HCT116 (cell line): Measurements from ENCODE around the gene SIGLEC12. TPM values are rescaled to one million over a fixed set of nuclear protein-coding genes. Genes with fewer than 3 reads are reported as not detected.

Experiments used
- ATAC-seq: fragments of 200-7000 bp; cut with Tn5 transposase; 2 replicates; pipeline ENCODE4 v1.9.1; 2020; ENCODE audit warnings: mild to moderate bottlenecking, moderate library complexity
- BruUV-seq: library from RNA; stranded (reverse); fragments of 400-500 nt; replicated peaks from 2 replicates; lab custom pipeline; 2021; lab: Mats Ljungman, UMichigan
- CTCF ChIA-PET: fragments of 300-600 bp; sonication (Branson Sonifier 250); formaldehyde crosslinking; loops from one replicate; lab custom pipeline; 2021; ENCODE audit warnings: antibody characterized with exemption; lab: Charles Lee
- POLR2A ChIA-PET: fragments of 300-600, 350-600 bp; sonication (Branson Sonifier 250); formaldehyde crosslinking; loops from one replicate; lab custom pipeline; 2021; ENCODE audit warnings: antibody characterized with exemption; lab: Charles Lee
- RAD21 ChIA-PET, 2 experiments: fragments of 300-600 bp; sonication (Branson Sonifier 250); formaldehyde crosslinking; loops; one replicate each; lab custom pipeline; 2023; ENCODE audit warnings: low total read pairs in 2 of 2; ENCODE audit not compliant: uncharacterized antibody in 2 of 2, unreplicated experiment in 2 of 2, low non-redundant PET in 1 of 2; lab: Charles Lee
- DNase-seq: peaks from one replicate; pipeline ENCODE4 v3.0.0-alpha.2; 2010; ENCODE audit warnings: low read depth, low spot score
- H2AFZ ChIP-seq: fragments of 200-600 bp; shearing (Covaris generic), sonication (generic); 2 replicates; pipeline ENCODE4 v1.6.1; 2017; ENCODE audit warnings: low read depth, mixed run types, mixed read lengths, antibody characterized with exemption, low read length; ENCODE audit not compliant: poor library complexity, severe bottlenecking
- H3K27ac ChIP-seq: 2 replicates; pipeline ENCODE4 v1.5.1; 2012; ENCODE audit warnings: low read depth, low read length
- H3K27me3 ChIP-seq: fragments of 200-600 bp; sonication (generic); 2 replicates; pipeline ENCODE4 v1.6.1; 2016; ENCODE audit warnings: mixed run types, low read length, mixed read lengths; ENCODE audit not compliant: insufficient read depth
- H3K36me3 ChIP-seq, 2 experiments: fragments of 200-500 bp in 1 of 2; fragments of 200-600 bp in 1 of 2; sonication (Bioruptor generic) in 1 of 2; sonication (generic) in 1 of 2; 2 replicates each; pipeline versions ENCODE4 v1.5.1 to v1.6.1; 2014 to 2016; ENCODE audit warnings: low read length in 2 of 2, inconsistent platforms in 1 of 2, mixed read lengths in 1 of 2, mixed run types in 1 of 2; ENCODE audit not compliant: insufficient read depth in 2 of 2, control insufficient read depth in 1 of 2
- H3K4me1 ChIP-seq, 2 experiments: fragments of 200-600 bp in 1 of 2; sonication (generic) in 1 of 2; 2 replicates each; pipeline versions ENCODE4 v1.5.1 to v1.6.1; 2012 to 2017; ENCODE audit warnings: low read length in 2 of 2, inconsistent platforms in 1 of 2, mild to moderate bottlenecking in 1 of 2, mixed read lengths in 1 of 2, mixed run types in 1 of 2, moderate library complexity in 1 of 2; ENCODE audit not compliant: insufficient read depth in 2 of 2, control insufficient read depth in 1 of 2
- H3K4me2 ChIP-seq: fragments of 200-600 bp; sonication (generic); 2 replicates; pipeline ENCODE4 v1.6.1; 2017; ENCODE audit warnings: mixed run types, low read length, mixed read lengths
- H3K4me3 ChIP-seq, 2 experiments: fragments of 200-600 bp in 1 of 2; sonication (generic) in 1 of 2; replicated peaks in 1 of 2; 2 replicates each; pipeline ENCODE4 v1.5.1; 2011 to 2016; ENCODE audit warnings: low read length in 2 of 2, control low read depth in 1 of 2, low read depth in 1 of 2, mild to moderate bottlenecking in 1 of 2, mixed read lengths in 1 of 2, mixed run types in 1 of 2
- H3K79me2 ChIP-seq: fragments of 200-600 bp; sonication (generic); 2 replicates; pipeline ENCODE4 v1.6.1; 2017; ENCODE audit warnings: mild to moderate bottlenecking, mixed run types, low read length, moderate library complexity, mixed read lengths; ENCODE audit not compliant: insufficient read depth
- H3K9ac ChIP-seq: fragments of 200-600 bp; sonication (generic); 2 replicates; pipeline ENCODE4 v1.6.1; 2016; ENCODE audit warnings: low read length, mixed read lengths
- H3K9me2 ChIP-seq: fragments of 200-600 bp; sonication (generic), shearing (Covaris generic); 2 replicates; pipeline ENCODE4 v1.6.1; 2017; ENCODE audit warnings: mixed run types, mild to moderate bottlenecking, moderate library complexity; ENCODE audit not compliant: insufficient read depth
- H3K9me3 ChIP-seq, 2 experiments: fragments of 200-500 bp in 1 of 2; fragments of 200-600 bp in 1 of 2; sonication (Bioruptor generic) in 1 of 2; sonication (generic) in 1 of 2; 2 replicates each; pipeline ENCODE4 v1.6.1; 2014 to 2017; ENCODE audit warnings: low read length in 2 of 2, mixed read lengths in 2 of 2, inconsistent platforms in 1 of 2, low read depth in 1 of 2, mild to moderate bottlenecking in 1 of 2, mixed run types in 1 of 2, moderate library complexity in 1 of 2; ENCODE audit not compliant: control insufficient read depth in 1 of 2, insufficient read depth in 1 of 2
- H4K20me1 ChIP-seq: fragments of 200-600 bp; sonication (generic), shearing (Covaris generic); 2 replicates; pipeline ENCODE4 v1.6.1; 2017; ENCODE audit warnings: mixed run types, mild to moderate bottlenecking, moderate library complexity; ENCODE audit not compliant: insufficient read depth
- ATF3 ChIP-seq: IDR thresholded peaks from 2 replicates; pipeline ENCODE4 v1.6.1; 2012
- CEBPB ChIP-seq: IDR thresholded peaks from 2 replicates; pipeline ENCODE4 v1.6.1; 2012; ENCODE audit warnings: low read depth
- EZH2 ChIP-seq: fragments of 200-600 bp; sonication (generic); IDR thresholded peaks from 2 replicates; pipeline ENCODE4 v1.6.1; 2017; ENCODE audit warnings: antibody characterized with exemption, mixed run types
- EZH2phosphoT487 ChIP-seq: fragments of 200-600 bp; IDR thresholded peaks from 2 replicates; pipeline ENCODE4 v1.6.1; 2018; ENCODE audit warnings: antibody characterized with exemption, borderline replicate concordance
- POLR2A ChIP-seq: IDR thresholded peaks from 2 replicates; pipeline ENCODE4 v1.7.0; 2011; ENCODE audit warnings: borderline replicate concordance; ENCODE audit not compliant: insufficient read depth, insufficient read length; ENCODE audit errors: extremely low read depth
- POLR2AphosphoS5 ChIP-seq: IDR thresholded peaks from 2 replicates; pipeline ENCODE4 v1.6.1; 2011; ENCODE audit warnings: mild to moderate bottlenecking, low read depth, low read length, moderate library complexity
- SIN3A ChIP-seq: IDR thresholded peaks from 2 replicates; pipeline ENCODE4 v1.6.1; 2012; ENCODE audit warnings: low read depth
- TCF7L2 ChIP-seq: IDR thresholded peaks from 2 replicates; pipeline ENCODE4 v1.7.0; 2011; ENCODE audit warnings: borderline replicate concordance, inconsistent platforms; ENCODE audit not compliant: insufficient read depth, insufficient read length; ENCODE audit errors: extremely low read depth
- YY1 ChIP-seq: IDR thresholded peaks from 2 replicates; pipeline ENCODE4 v1.6.1; 2011; ENCODE audit warnings: low read length, low read depth, moderate library complexity, mild to moderate bottlenecking; ENCODE audit not compliant: insufficient replicate concordance; ENCODE audit errors: extremely low read depth
- ZBTB33 ChIP-seq: IDR thresholded peaks from 2 replicates; pipeline ENCODE4 v1.6.1; 2011; ENCODE audit warnings: mild to moderate bottlenecking, low read length, moderate library complexity; ENCODE audit not compliant: insufficient replicate concordance; ENCODE audit errors: extremely low read depth
- ZFX ChIP-seq: fragments of 450-650 bp; IDR thresholded peaks from 2 replicates; pipeline ENCODE4 v1.6.1; 2017
- ZNF274 ChIP-seq: fragments of 200-500 bp; sonication (Bioruptor generic); IDR thresholded peaks from 2 replicates; pipeline ENCODE4 v1.6.1; 2014; ENCODE audit warnings: mild to moderate bottlenecking, low read depth, low read length, inconsistent platforms
- intact Hi-C: fragments of 100-400 bp; cut with micrococcal nuclease; formaldehyde crosslinking; loops from 2 replicates; pipeline ENCODE4 v1.10.0; 2022
- total RNA-seq: library from RNA; stranded (reverse); gene quantifications from one replicate; pipeline ENCODE4 v1.2.1, GENCODE V29; 2021; ENCODE audit not compliant: unreplicated experiment

The SIGLEC12 gene
- total RNA-seq, 1 experiment from 2014 or later: not detected

GRCh38 chr19:51467864-51468544 lies 33.6 kb downstream of the SIGLEC12 start:
- Histone ChIP-seq H3K9me2 (no peaks in the 10 kb centered on the region), H3K4me2 (no peak overlapping the region), H3K4me3 (no peak overlapping the region), H3K9me3 (no peaks in the 10 kb centered on the region), H3K27me3 (peaks cover 24% of the 10 kb centered on the region), H4K20me1 (no peaks in the 10 kb centered on the region), H3K9ac (no peak overlapping the region), H2AFZ (no peak overlapping the region), H3K36me3 (no peaks in the 10 kb centered on the region), H3K27ac (no peak overlapping the region), H3K4me1 (no peaks in the 10 kb centered on the region), H3K79me2 (no peaks in the 10 kb centered on the region)
- DNase-seq (no peak), ATAC-seq (no peak)
- TF ChIP-seq YY1: no peak
- TF ChIP-seq CEBPB: no peak
- no peak for TF ChIP-seq ZBTB33
- TF ChIP-seq ZNF274: no peak
- no peak for TF ChIP-seq SIN3A
- no peak for TF ChIP-seq EZH2
- no peak for TF ChIP-seq ATF3
- no peak for TF ChIP-seq POLR2A
- TF ChIP-seq TCF7L2: no peak
- TF ChIP-seq POLR2AphosphoS5: no peak
- TF ChIP-seq EZH2phosphoT487: no peak
- TF ChIP-seq ZFX: no peak
- BruUV-seq: no TSS peak
- RAD21 ChIA-PET: no interaction called here
- CTCF ChIA-PET: interaction anchor here (1.4 kb wide), 1 partner anchor 189 kb away, joined by 5 read pairs; no protein-coding TSS in a partner anchor
- POLR2A ChIA-PET: interaction anchor here (0.6 kb wide), 1 partner anchor 103 kb away, joined by 3 read pairs; the partner anchor contains the start of gene ZNF175
- intact Hi-C loops: no loop called here
